DND-41 (cell line): ENCODE measurements around the gene HS3ST6.

Experiments used
- EZH2 ChIP-seq: IDR thresholded peaks from 3 replicates; pipeline ENCODE4 v1.6.1; 2012; ENCODE audit warnings: borderline replicate concordance, low read depth, mild to moderate bottlenecking, moderate library complexity, low read length, inconsistent platforms; ENCODE audit not compliant: severe bottlenecking
- TF ChIP-seq, protein P1 (sequence below): IDR thresholded peaks from 2 replicates; pipeline ENCODE4 v1.5.1; 2012; ENCODE audit warnings: borderline replicate concordance, low read length, moderate library complexity, mild to moderate bottlenecking; ENCODE audit not compliant: poor library complexity, severe bottlenecking; ENCODE audit errors: extremely low read depth

DNA sequence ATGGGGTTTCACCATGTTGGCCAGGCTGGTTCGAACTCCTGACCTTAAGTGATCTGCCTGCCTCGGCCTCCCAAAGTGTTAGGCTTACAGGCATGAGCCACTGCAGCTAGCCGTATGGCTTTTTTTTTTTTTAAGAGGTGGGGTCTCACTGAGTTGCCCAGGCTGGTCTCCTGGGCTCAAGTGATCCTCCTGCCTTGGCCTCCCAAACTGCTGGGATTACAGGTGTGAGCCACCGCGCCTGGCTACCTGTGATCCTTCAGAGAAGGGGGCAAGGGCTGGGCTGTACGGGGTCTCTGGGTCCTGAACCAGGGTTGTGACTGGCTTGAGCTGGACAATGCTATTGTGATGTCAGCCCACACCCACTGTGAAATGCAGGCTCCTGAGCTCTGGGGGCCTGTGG is 48.2 kb upstream of the HS3ST6 start, which contains the start of gene RNF151:
- TF ChIP-seq, protein P1, sequence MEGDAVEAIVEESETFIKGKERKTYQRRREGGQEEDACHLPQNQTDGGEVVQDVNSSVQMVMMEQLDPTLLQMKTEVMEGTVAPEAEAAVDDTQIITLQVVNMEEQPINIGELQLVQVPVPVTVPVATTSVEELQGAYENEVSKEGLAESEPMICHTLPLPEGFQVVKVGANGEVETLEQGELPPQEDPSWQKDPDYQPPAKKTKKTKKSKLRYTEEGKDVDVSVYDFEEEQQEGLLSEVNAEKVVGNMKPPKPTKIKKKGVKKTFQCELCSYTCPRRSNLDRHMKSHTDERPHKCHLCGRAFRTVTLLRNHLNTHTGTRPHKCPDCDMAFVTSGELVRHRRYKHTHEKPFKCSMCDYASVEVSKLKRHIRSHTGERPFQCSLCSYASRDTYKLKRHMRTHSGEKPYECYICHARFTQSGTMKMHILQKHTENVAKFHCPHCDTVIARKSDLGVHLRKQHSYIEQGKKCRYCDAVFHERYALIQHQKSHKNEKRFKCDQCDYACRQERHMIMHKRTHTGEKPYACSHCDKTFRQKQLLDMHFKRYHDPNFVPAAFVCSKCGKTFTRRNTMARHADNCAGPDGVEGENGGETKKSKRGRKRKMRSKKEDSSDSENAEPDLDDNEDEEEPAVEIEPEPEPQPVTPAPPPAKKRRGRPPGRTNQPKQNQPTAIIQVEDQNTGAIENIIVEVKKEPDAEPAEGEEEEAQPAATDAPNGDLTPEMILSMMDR: no peak
- TF ChIP-seq EZH2: no peak
